HEK293 (cell line): ENCODE results near the gene KCND2.

Experiments used
- CTCF ChIP-seq: fragments of 450-650 bp; formaldehyde crosslinking; IDR thresholded peaks from 2 replicates; pipeline ENCODE4 v1.5.1; 2016; ENCODE audit warnings: missing biosample characterization, missing genetic modification characterization
- PRDM10 ChIP-seq: fragments of 450-650 bp; formaldehyde crosslinking; IDR thresholded peaks from 2 replicates; pipeline ENCODE4 v1.5.1; 2016; ENCODE audit warnings: missing biosample characterization, missing genetic modification characterization
- RBAK ChIP-seq: fragments of 450-650 bp; formaldehyde crosslinking; IDR thresholded peaks from 2 replicates; pipeline ENCODE4 v1.5.1; 2016; ENCODE audit warnings: missing biosample characterization, missing genetic modification characterization
- REST ChIP-seq: fragments of 450-650 bp; formaldehyde crosslinking; IDR thresholded peaks from 2 replicates; pipeline ENCODE4 v1.5.1; 2016; ENCODE audit warnings: missing biosample characterization, missing genetic modification characterization
- ZNF37A ChIP-seq: fragments of 450-650 bp; IDR thresholded peaks from 2 replicates; pipeline ENCODE4 v1.5.1; 2018; ENCODE audit warnings: missing biosample characterization, missing genetic modification characterization
- ZSCAN16 ChIP-seq: fragments of 450-650 bp; formaldehyde crosslinking; IDR thresholded peaks from 2 replicates; pipeline ENCODE4 v1.5.1; 2016; ENCODE audit warnings: missing biosample characterization, missing genetic modification characterization
- TF ChIP-seq, protein P1 (sequence below): sonication (generic); formaldehyde crosslinking; IDR thresholded peaks from 2 replicates; pipeline ENCODE4 v1.8.1; 2022; ENCODE audit warnings: mild to moderate bottlenecking, moderate library complexity, missing genetic modification reagents
- TF ChIP-seq, protein P2 (sequence below): fragments of 450-650 bp; IDR thresholded peaks from 2 replicates; pipeline ENCODE4 v1.5.1; 2018; ENCODE audit warnings: missing biosample characterization, missing genetic modification characterization

- no peak for TF ChIP-seq CTCF (tag by site-specific recombination)
- TF ChIP-seq ZNF37A (tag by site-specific recombination), result no peak
- TF ChIP-seq, protein P1, sequence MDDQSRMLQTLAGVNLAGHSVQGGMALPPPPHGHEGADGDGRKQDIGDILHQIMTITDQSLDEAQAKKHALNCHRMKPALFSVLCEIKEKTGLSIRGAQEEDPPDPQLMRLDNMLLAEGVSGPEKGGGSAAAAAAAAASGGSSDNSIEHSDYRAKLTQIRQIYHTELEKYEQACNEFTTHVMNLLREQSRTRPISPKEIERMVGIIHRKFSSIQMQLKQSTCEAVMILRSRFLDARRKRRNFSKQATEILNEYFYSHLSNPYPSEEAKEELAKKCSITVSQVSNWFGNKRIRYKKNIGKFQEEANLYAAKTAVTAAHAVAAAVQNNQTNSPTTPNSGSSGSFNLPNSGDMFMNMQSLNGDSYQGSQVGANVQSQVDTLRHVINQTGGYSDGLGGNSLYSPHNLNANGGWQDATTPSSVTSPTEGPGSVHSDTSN, result no peak
- no peak for TF ChIP-seq RBAK (tag by site-specific recombination)
- no peak for TF ChIP-seq ZSCAN16 (tag by site-specific recombination)
- no peak for TF ChIP-seq PRDM10 (tag by site-specific recombination)
- no peak for TF ChIP-seq REST (tag by site-specific recombination)
- TF ChIP-seq, protein P2, sequence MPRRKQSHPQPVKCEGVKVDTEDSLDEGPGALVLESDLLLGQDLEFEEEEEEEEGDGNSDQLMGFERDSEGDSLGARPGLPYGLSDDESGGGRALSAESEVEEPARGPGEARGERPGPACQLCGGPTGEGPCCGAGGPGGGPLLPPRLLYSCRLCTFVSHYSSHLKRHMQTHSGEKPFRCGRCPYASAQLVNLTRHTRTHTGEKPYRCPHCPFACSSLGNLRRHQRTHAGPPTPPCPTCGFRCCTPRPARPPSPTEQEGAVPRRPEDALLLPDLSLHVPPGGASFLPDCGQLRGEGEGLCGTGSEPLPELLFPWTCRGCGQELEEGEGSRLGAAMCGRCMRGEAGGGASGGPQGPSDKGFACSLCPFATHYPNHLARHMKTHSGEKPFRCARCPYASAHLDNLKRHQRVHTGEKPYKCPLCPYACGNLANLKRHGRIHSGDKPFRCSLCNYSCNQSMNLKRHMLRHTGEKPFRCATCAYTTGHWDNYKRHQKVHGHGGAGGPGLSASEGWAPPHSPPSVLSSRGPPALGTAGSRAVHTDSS (tag by site-specific recombination), result no peak
Observed at GRCh38 chr7:120486164-120486563, 213.2 kb downstream of the KCND2 start.
